ENCODE measurements around the gene HS3ST3B1.

DNA sequence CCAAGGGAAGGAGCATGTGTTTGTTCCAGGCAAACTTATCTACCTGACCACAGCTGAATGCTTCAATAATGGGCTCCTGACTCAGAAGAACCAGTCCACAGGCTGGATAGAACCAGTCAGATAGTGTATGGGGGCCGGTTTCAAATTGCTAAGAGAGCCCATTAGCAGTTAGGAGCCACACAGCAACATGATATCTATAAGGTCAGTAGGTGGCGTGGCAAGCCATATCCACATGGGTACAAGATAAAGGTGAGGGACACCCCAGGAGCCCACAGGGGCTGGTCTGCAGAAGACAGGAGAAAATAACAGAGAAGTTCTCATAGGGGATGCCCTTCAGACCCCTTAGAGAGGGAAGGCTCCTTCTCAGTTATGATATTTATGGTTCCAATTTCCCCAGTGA, 32.6 kb upstream of the HS3ST3B1 start:
- TF ChIP-seq, protein P1, sequence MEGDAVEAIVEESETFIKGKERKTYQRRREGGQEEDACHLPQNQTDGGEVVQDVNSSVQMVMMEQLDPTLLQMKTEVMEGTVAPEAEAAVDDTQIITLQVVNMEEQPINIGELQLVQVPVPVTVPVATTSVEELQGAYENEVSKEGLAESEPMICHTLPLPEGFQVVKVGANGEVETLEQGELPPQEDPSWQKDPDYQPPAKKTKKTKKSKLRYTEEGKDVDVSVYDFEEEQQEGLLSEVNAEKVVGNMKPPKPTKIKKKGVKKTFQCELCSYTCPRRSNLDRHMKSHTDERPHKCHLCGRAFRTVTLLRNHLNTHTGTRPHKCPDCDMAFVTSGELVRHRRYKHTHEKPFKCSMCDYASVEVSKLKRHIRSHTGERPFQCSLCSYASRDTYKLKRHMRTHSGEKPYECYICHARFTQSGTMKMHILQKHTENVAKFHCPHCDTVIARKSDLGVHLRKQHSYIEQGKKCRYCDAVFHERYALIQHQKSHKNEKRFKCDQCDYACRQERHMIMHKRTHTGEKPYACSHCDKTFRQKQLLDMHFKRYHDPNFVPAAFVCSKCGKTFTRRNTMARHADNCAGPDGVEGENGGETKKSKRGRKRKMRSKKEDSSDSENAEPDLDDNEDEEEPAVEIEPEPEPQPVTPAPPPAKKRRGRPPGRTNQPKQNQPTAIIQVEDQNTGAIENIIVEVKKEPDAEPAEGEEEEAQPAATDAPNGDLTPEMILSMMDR (IDR thresholded peaks at IDR 0.05), result no peak
- TF ChIP-seq EP300 (IDR thresholded peaks at IDR 0.05; ENCODE audit: low read depth), result no peak
- TF ChIP-seq POLR2AphosphoS5 (IDR thresholded peaks at IDR 0.05), result no peak
- no peak for TF ChIP-seq POLR2A (IDR thresholded peaks at IDR 0.05)

All from transverse colon (tissue), 4 donors.